GM13976 (cell line): ENCODE results near the gene BYSL.
"Not testable (repeated sequence)": the region's sequence is repeated elsewhere in the genome, so short reads cannot be mapped to it uniquely, and the experiment has no call there.

ENCODE experiments used
- DNase-seq: peaks from one replicate; pipeline ENCODE4 v3.0.0; 2012; ENCODE audit warnings: low spot score
- CTCF ChIP-seq: IDR thresholded peaks from 2 replicates; pipeline ENCODE4 v1.5.1; 2012; ENCODE audit warnings: borderline replicate concordance, mild to moderate bottlenecking; ENCODE audit not compliant: insufficient read depth; ENCODE audit errors: extremely low read depth, missing control alignments, control extremely low read depth
- in situ Hi-C: fragments of 300-500 bp; cut with MboI; formaldehyde crosslinking; loops from one replicate; pipeline ENCODE4 v1.12.0; 2022; ENCODE audit warnings: low sequenced_read_pairs, mixed read lengths, inconsistent platforms; ENCODE audit not compliant: unreplicated experiment

Gene BYSL

GRCh38 chr6:41940759-41941279, 19.5 kb downstream of the BYSL start:
- TF ChIP-seq CTCF = no peak
- in situ Hi-C loops = no loop called here
- peak; percentile 54 for DNase-seq

DNA sequence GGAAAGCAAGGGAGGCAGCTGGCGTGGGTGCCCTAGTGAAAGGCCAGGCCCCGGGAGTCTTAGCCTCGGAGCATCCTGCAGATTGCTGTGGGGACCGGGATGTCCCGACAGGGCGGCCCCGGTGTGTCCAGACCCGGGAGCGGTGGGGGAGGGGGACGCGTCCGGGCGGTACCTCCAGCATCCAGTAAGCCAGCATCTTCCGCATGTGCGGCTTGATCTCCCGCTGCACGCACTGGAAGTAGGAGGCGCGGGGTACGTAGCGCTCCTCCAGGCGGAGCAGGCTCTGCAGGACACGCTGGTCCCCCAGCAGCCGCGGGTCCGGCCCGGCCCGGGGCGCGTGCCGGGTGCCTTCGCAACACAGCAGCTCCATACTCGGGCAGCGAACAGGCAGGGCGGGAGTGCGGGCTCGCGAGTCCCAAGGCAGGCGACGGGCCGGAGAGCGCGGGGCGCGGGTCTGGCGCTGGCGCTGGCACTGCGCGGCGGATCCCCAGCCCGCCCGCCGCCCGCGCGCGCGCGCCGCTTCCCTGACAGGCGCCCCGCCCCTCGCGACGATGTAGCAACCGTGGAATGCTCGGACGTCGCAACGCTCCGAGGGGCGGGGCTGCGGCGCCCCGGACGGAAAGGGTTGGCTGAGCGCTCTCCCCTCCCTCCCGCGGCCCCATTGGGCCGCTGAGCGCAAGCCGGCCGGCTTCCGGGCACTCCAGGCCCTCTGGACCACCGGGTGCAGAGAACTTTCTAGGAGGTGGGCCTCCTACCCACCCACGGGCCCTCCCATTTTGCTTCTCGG, 20.2 kb downstream of the BYSL start, which contains the start of gene CCND3:
Gene CCND3 (minus strand): TSS at position 529 of the 787 bp plus-strand sequence. CDS start 159 bp downstream, at position 370.
- TF ChIP-seq CTCF = no peak
- peak; percentile 95 for DNase-seq
- in situ Hi-C loops = no loop called here

- no peak for TF ChIP-seq CTCF
- DNase-seq = no peak
- in situ Hi-C loops = no loop called here
Observed at GRCh38 chr6:41942067-41942851, 21.0 kb downstream of the BYSL start.

GRCh38 chr6:41942882-41943281, 21.6 kb downstream of the BYSL start:
- in situ Hi-C loops, DNase-seq: not testable (repeated sequence)

- in situ Hi-C loops = no loop called here
- DNase-seq = no peak
- TF ChIP-seq CTCF = no peak
Observed at GRCh38 chr6:41943456-41943855, 22.2 kb downstream of the BYSL start.

DNA sequence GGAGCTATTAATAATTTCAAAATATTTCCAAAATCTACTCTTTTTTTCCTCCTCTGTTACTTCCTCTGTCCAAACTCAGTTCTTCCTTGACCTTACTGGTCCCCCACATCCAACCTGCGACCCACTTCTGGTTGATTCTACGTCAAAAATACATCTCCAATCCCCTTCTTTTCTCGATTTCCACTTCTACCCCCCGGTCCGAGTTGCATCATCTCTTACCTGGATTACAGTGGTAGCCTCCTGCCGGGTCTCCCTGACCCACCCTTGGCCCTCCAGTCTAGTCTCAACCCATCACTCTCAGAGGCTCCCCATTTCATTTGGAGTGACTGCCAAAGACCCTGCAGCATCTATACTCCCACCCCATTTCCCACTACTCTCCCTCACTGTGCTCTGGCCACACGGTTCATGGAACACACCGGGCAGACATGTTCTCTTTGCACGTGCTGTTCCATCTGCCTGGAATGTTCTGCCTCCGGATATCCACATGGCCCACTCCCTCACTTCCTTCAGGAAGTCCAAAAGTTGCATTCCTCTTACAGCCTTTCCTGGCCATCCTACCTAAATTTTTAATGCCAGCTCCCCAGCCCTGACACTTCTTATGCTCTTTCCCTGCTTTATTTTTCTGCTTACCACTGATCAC, 26.4 kb downstream of the BYSL start:
- no peak for TF ChIP-seq CTCF
- no peak for DNase-seq
- in situ Hi-C loops = no loop called here

DNA sequence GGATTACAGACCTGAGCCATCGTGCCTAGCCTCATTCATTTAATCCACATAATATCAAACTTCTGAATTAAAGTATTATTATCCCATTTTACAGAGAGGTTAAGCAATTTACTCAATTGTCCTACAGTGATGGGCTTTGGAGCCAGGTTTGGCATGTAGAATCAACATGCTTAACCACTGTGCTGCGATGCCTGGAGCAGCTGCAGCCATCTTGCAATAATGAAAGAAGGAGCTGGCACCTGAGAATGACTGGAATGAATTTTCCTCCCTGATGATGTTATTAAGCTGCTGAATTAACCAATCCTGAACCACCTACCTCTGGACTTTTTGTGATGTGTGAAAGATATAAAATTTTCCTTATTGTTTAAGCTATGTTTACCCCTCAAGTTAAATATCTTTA, 33.4 kb downstream of the BYSL start:
- TF ChIP-seq CTCF = no peak
- in situ Hi-C loops = no loop called here
- no peak for DNase-seq
